HCT116 (cell line): ENCODE results near the gene ARHGAP42. TPM values are rescaled to one million over a fixed set of nuclear protein-coding genes. Genes with fewer than 3 reads are reported as not detected.

Experiments used
- ATAC-seq: fragments of 200-7000 bp; cut with Tn5 transposase; 2 replicates; pipeline ENCODE4 v1.9.1; 2020; ENCODE audit warnings: mild to moderate bottlenecking, moderate library complexity
- BruUV-seq: library from RNA; stranded (reverse); fragments of 400-500 nt; replicated peaks from 2 replicates; lab custom pipeline; 2021; lab: Mats Ljungman, UMichigan
- CTCF ChIA-PET: fragments of 300-600 bp; sonication (Branson Sonifier 250); formaldehyde crosslinking; loops from one replicate; lab custom pipeline; 2021; ENCODE audit warnings: antibody characterized with exemption; lab: Charles Lee
- POLR2A ChIA-PET: fragments of 300-600, 350-600 bp; sonication (Branson Sonifier 250); formaldehyde crosslinking; loops from one replicate; lab custom pipeline; 2021; ENCODE audit warnings: antibody characterized with exemption; lab: Charles Lee
- RAD21 ChIA-PET, 2 experiments: fragments of 300-600 bp; sonication (Branson Sonifier 250); formaldehyde crosslinking; loops; one replicate each; lab custom pipeline; 2023; ENCODE audit warnings: low total read pairs in 2 of 2; ENCODE audit not compliant: uncharacterized antibody in 2 of 2, unreplicated experiment in 2 of 2, low non-redundant PET in 1 of 2; lab: Charles Lee
- DNase-seq: peaks from one replicate; pipeline ENCODE4 v3.0.0-alpha.2; 2010; ENCODE audit warnings: low read depth, low spot score
- H2AFZ ChIP-seq: fragments of 200-600 bp; shearing (Covaris generic), sonication (generic); 2 replicates; pipeline ENCODE4 v1.6.1; 2017; ENCODE audit warnings: low read depth, mixed run types, mixed read lengths, antibody characterized with exemption, low read length; ENCODE audit not compliant: poor library complexity, severe bottlenecking
- H3K27ac ChIP-seq: 2 replicates; pipeline ENCODE4 v1.5.1; 2012; ENCODE audit warnings: low read depth, low read length
- H3K27me3 ChIP-seq: fragments of 200-600 bp; sonication (generic); 2 replicates; pipeline ENCODE4 v1.6.1; 2016; ENCODE audit warnings: mixed run types, low read length, mixed read lengths; ENCODE audit not compliant: insufficient read depth
- H3K36me3 ChIP-seq, 2 experiments: fragments of 200-500 bp in 1 of 2; fragments of 200-600 bp in 1 of 2; sonication (Bioruptor generic) in 1 of 2; sonication (generic) in 1 of 2; 2 replicates each; pipeline versions ENCODE4 v1.5.1 to v1.6.1; 2014 to 2016; ENCODE audit warnings: low read length in 2 of 2, inconsistent platforms in 1 of 2, mixed read lengths in 1 of 2, mixed run types in 1 of 2; ENCODE audit not compliant: insufficient read depth in 2 of 2, control insufficient read depth in 1 of 2
- H3K4me1 ChIP-seq, 2 experiments: fragments of 200-600 bp in 1 of 2; sonication (generic) in 1 of 2; 2 replicates each; pipeline versions ENCODE4 v1.5.1 to v1.6.1; 2012 to 2017; ENCODE audit warnings: low read length in 2 of 2, inconsistent platforms in 1 of 2, mild to moderate bottlenecking in 1 of 2, mixed read lengths in 1 of 2, mixed run types in 1 of 2, moderate library complexity in 1 of 2; ENCODE audit not compliant: insufficient read depth in 2 of 2, control insufficient read depth in 1 of 2
- H3K4me2 ChIP-seq: fragments of 200-600 bp; sonication (generic); 2 replicates; pipeline ENCODE4 v1.6.1; 2017; ENCODE audit warnings: mixed run types, low read length, mixed read lengths
- H3K4me3 ChIP-seq, 2 experiments: fragments of 200-600 bp in 1 of 2; sonication (generic) in 1 of 2; replicated peaks in 1 of 2; 2 replicates each; pipeline ENCODE4 v1.5.1; 2011 to 2016; ENCODE audit warnings: low read length in 2 of 2, control low read depth in 1 of 2, low read depth in 1 of 2, mild to moderate bottlenecking in 1 of 2, mixed read lengths in 1 of 2, mixed run types in 1 of 2
- H3K79me2 ChIP-seq: fragments of 200-600 bp; sonication (generic); 2 replicates; pipeline ENCODE4 v1.6.1; 2017; ENCODE audit warnings: mild to moderate bottlenecking, mixed run types, low read length, moderate library complexity, mixed read lengths; ENCODE audit not compliant: insufficient read depth
- H3K9ac ChIP-seq: fragments of 200-600 bp; sonication (generic); 2 replicates; pipeline ENCODE4 v1.6.1; 2016; ENCODE audit warnings: low read length, mixed read lengths
- H3K9me2 ChIP-seq: fragments of 200-600 bp; sonication (generic), shearing (Covaris generic); 2 replicates; pipeline ENCODE4 v1.6.1; 2017; ENCODE audit warnings: mixed run types, mild to moderate bottlenecking, moderate library complexity; ENCODE audit not compliant: insufficient read depth
- H3K9me3 ChIP-seq, 2 experiments: fragments of 200-500 bp in 1 of 2; fragments of 200-600 bp in 1 of 2; sonication (Bioruptor generic) in 1 of 2; sonication (generic) in 1 of 2; 2 replicates each; pipeline ENCODE4 v1.6.1; 2014 to 2017; ENCODE audit warnings: low read length in 2 of 2, mixed read lengths in 2 of 2, inconsistent platforms in 1 of 2, low read depth in 1 of 2, mild to moderate bottlenecking in 1 of 2, mixed run types in 1 of 2, moderate library complexity in 1 of 2; ENCODE audit not compliant: control insufficient read depth in 1 of 2, insufficient read depth in 1 of 2
- H4K20me1 ChIP-seq: fragments of 200-600 bp; sonication (generic), shearing (Covaris generic); 2 replicates; pipeline ENCODE4 v1.6.1; 2017; ENCODE audit warnings: mixed run types, mild to moderate bottlenecking, moderate library complexity; ENCODE audit not compliant: insufficient read depth
- CBX3 ChIP-seq: IDR thresholded peaks from 2 replicates; pipeline ENCODE4 v1.6.1; 2012; ENCODE audit warnings: low read depth
- EZH2phosphoT487 ChIP-seq: fragments of 200-600 bp; IDR thresholded peaks from 2 replicates; pipeline ENCODE4 v1.6.1; 2018; ENCODE audit warnings: antibody characterized with exemption, borderline replicate concordance
- SIN3A ChIP-seq: IDR thresholded peaks from 2 replicates; pipeline ENCODE4 v1.6.1; 2012; ENCODE audit warnings: low read depth
- SP1 ChIP-seq: IDR thresholded peaks from 2 replicates; pipeline ENCODE4 v1.6.1; 2012; ENCODE audit warnings: low read depth
- TCF7L2 ChIP-seq: IDR thresholded peaks from 2 replicates; pipeline ENCODE4 v1.7.0; 2011; ENCODE audit warnings: borderline replicate concordance, inconsistent platforms; ENCODE audit not compliant: insufficient read depth, insufficient read length; ENCODE audit errors: extremely low read depth
- YY1 ChIP-seq: IDR thresholded peaks from 2 replicates; pipeline ENCODE4 v1.6.1; 2011; ENCODE audit warnings: low read length, low read depth, moderate library complexity, mild to moderate bottlenecking; ENCODE audit not compliant: insufficient replicate concordance; ENCODE audit errors: extremely low read depth
- ZFX ChIP-seq: fragments of 450-650 bp; IDR thresholded peaks from 2 replicates; pipeline ENCODE4 v1.6.1; 2017
- intact Hi-C: fragments of 100-400 bp; cut with micrococcal nuclease; formaldehyde crosslinking; loops from 2 replicates; pipeline ENCODE4 v1.10.0; 2022
- total RNA-seq: library from RNA; stranded (reverse); gene quantifications from one replicate; pipeline ENCODE4 v1.2.1, GENCODE V29; 2021; ENCODE audit not compliant: unreplicated experiment
- TF ChIP-seq, protein P1 (sequence below): IDR thresholded peaks from 2 replicates; pipeline ENCODE4 v1.6.1; 2011; ENCODE audit warnings: mild to moderate bottlenecking, low read length, moderate library complexity; ENCODE audit not compliant: insufficient replicate concordance; ENCODE audit errors: extremely low read depth

Gene ARHGAP42
- total RNA-seq, 1 experiment from 2014 or later = 12.3 TPM

DNA sequence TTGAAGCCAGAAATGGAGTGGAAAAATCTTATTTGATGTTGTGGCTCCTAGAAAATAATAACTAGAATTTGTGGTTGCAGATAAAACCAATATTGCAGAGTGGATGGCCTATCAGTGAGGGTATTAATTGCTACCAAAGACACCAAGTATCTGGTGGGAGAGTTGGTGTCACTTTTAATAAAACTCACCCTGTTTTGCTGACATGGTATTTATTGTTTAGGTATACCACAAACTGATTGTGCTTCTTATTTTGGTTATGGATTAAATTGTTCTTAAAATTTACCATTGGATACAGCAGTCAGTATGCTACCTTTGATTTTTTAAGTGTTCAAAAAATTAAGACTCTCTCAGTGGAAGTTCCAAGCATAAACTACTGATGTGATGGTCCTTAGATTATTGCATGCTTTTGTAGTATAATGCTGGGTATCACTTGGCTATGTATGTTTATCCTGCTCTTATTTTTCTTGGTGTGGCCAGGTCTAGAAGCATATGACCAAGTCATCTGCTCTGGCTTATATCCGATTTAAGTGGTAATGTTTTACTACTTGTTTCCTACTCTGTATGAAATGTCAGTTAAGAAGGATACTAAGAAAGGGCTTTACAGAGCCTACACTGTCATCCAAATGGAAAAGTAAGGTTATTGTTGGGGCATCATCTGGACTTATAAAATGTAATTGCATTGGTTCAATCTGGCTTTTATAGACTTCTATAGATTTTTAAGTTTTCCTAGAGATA is 101.6 kb downstream of the ARHGAP42 start:
- ChIA-PET CTCF (no interaction called here), RAD21 (no interaction called here), POLR2A (no interaction called here)
- Histone ChIP-seq H3K4me3 (no peak overlapping the region), H3K4me2 (no peak overlapping the region), H3K4me1 (peaks cover 0 to 22% of the 10 kb centered on the region in 2 experiments; a peak in 3 of 4 replicates), H3K9me2 (no peaks in the 10 kb centered on the region), H3K27me3 (no peaks in the 10 kb centered on the region), H2AFZ (no peak overlapping the region), H3K9me3 (no peaks in the 10 kb centered on the region), H3K36me3 (no peaks in the 10 kb centered on the region), H4K20me1 (no peaks in the 10 kb centered on the region), H3K9ac (no peak overlapping the region), H3K27ac (no peak overlapping the region), H3K79me2 (peaks cover 15% of the 10 kb centered on the region; the same call in 1 of the 2 replicates)
- ATAC-seq (no peak), DNase-seq (no peak)
- intact Hi-C loops = no loop called here
- TF ChIP-seq ZFX (no peak), SIN3A (no peak), YY1 (no peak), CBX3 (no peak), SP1 (no peak), EZH2phosphoT487 (no peak), TCF7L2 (no peak)
- TF ChIP-seq, protein P1, sequence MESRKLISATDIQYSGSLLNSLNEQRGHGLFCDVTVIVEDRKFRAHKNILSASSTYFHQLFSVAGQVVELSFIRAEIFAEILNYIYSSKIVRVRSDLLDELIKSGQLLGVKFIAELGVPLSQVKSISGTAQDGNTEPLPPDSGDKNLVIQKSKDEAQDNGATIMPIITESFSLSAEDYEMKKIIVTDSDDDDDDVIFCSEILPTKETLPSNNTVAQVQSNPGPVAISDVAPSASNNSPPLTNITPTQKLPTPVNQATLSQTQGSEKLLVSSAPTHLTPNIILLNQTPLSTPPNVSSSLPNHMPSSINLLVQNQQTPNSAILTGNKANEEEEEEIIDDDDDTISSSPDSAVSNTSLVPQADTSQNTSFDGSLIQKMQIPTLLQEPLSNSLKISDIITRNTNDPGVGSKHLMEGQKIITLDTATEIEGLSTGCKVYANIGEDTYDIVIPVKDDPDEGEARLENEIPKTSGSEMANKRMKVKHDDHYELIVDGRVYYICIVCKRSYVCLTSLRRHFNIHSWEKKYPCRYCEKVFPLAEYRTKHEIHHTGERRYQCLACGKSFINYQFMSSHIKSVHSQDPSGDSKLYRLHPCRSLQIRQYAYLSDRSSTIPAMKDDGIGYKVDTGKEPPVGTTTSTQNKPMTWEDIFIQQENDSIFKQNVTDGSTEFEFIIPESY = no peak
- BruUV-seq = no TSS peak
